GM19023 (cell line): ENCODE results near the gene TFRC.
"Not testable (repeated sequence)": the region's sequence is repeated elsewhere in the genome, so short reads cannot be mapped to it uniquely, and the experiment has no call there.

Source experiments
- ATAC-seq: cut with Tn5 transposase; IDR thresholded peaks from one replicate; pipeline ENCODE4 v1.9.1; 2021; ENCODE audit warnings: mild to moderate bottlenecking, moderate library complexity; ENCODE audit not compliant: unreplicated experiment

The TFRC gene

DNA sequence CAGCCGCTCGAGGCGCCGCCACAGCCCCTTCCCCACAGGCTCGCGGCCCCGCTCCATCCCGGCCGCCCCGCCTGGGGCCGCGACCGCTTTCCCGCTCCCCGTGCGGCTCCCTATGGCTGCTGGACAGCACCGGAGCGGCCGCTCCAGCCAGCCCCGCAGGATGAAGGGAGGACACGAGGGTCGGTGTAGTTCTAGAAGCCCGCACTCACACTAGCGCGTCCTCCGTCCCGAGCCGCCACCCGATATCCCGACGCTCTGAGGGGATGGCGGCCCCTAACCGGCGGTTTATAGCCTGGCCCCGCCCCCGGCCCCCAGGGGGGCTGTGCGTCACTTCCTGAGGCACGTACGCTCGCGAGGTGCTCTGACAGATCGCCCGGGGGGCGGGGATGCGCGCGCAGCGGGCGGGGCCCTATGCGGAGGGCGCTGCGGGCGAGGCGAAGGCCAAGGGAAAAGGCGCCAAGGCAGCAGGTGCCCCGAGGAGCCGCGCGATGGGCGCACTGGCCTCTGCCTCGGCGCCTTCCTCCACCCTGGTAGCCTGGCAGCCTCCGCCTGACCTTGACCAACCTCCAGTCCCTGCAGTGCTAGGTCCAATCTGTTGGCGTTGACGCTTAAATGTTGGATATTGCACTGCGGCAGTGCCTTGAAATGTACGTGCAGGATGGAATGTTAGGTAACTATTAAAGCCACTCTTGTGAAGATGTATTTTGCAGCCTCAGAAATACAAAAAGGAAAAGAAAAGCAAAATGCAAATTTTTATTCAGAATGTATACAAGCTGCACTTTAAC is at the start of gene TFRC:
Gene TFRC (minus strand): TSS at position 257 of the 785 bp plus-strand sequence. CDS start 4,991 bp downstream, outside the sequence.
- ATAC-seq, result peak; percentile 90

DNA sequence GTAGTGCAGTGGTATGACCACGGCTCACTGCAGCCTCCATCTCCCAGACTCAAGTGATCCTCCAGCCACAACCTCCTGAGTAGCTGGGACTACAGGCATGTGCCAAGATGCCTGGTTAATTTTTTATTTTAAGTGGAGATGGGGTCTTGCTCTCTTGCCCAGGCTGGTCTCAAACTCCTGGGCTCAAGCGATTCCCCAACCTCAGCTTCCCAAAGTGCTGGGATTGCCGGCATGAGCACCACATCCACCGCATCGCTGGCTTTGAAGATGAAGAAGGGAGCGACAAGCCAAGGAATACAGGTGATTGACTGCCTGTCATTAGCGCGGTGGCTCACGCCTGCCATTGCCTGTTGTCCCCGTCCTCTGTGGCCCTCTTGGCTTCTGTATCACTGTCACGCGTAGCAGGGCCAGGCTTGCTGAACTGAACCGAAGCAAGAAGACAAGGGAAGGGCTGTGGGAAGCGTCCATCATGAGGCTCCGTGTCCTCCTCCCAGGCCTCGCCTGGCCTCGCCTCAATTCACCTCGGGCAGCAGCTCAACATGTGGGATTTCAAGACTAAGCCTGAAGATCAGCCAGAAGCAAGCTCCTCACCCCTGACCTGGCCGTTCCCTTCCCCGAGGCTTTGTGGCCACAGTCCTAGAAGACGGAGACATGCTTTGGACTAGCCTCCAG is 46.4 kb upstream of the TFRC start:
- no peak for ATAC-seq

DNA sequence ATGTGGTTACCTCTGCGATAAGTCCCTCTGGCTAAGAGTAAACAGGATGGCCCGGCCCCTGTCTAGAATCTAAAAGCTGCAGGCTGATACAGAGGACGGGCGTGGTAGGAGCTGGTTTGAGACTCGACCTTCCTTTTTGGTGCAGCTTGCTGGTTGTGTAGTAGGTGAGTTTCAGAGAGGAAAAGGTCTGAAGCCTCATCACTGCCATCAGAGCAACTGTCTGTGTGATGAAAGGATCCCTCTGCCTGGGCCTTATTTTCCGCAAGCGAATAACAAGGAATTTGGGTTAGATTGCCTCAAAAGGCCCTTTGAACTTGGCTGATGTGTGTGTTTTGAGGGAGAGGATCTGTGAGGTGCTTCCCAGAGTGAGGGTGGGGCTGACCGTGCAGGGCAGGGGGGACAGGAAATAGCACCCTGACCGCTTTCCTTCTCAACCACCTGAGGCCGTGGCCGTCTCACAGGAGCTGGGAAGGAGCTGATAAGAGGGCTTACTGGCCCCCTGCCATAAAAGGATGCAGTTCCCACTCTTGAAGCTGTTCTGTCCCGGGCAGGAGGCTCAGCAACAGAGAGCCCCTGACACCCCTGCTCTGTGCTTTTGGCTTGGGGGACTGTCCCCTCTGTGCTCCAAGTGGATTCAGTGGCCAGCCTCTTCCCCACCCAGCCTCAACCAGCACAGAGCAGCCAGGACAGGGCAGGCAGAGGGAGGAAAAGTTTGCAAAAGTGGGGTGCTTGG is 45.6 kb upstream of the TFRC start:
- ATAC-seq, result no peak

DNA sequence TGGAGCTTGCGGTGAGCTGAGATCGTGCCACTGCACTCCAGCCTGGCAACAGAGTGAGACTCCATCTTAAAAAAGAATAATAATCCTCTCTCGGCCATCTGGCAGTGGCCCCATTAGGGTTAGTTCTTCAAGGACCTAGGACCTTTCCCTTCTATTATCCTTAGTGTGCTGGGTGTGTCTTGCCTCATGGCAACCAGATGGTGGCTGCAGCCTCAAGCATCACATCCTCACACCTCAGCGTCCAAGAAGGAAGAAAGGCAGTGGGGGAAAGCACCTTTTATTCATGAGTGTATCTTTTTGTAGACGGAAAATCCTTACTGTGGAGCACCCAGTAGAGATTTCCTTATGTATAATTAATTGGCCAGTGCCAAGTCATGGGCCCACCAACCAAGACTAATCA is 42.7 kb upstream of the TFRC start:
- ATAC-seq, result no peak

DNA sequence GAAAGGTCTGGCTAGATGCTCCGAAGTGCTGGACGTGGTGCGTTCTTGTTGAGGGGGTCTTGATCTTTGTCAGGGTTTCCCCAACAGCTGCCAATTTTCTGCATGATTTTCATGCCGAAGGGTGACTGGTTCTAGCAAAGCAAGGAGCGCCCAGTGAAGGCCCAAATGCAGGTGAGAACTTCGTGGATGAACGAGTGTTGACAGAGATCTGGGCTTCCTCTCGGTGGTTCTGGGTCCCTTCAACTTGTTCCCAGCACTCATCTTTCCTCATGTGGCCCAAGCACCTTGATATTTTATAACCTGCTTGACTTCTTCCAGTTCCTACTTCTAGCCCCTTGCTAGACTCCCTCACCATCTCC is 40.8 kb upstream of the TFRC start:
- no peak for ATAC-seq

- no peak for ATAC-seq
These were observed 40.3 kb upstream of the TFRC start for GRCh38 chr3:196122021-196122687.

- ATAC-seq, result no peak
These were observed 39.2 kb upstream of the TFRC start for GRCh38 chr3:196121066-196121465.

DNA sequence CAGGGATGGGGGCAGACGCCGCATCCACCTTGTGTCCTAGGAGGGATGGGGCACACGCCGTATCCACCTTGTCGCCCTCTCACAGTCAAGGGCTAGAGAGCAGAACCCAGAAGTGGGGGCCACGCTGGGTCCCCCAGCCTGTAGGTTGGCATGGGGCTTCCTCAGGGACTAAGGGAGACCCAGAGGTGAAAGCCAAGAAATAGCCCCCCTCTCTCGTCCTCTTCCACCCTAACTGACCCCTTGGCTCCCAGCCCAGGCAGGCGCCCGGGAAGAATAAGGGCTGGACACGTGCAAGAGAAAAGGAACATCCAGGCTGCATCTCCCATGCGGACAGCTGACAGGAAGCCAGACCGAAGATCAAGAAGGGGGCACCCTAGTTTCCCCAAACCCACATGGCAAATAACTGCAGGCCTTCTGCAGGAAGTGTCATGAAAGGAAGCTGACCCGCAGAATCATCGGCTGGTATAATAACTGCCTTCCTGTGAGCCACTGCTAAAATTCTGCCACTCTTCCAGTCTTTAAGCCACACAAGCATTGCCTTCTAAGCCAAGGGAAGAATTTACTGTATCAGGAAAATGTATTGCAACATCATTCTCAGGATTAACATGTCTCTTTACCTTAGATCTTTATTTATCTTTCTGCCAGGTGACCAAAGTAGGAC is 38.5 kb upstream of the TFRC start:
- no peak for ATAC-seq

DNA sequence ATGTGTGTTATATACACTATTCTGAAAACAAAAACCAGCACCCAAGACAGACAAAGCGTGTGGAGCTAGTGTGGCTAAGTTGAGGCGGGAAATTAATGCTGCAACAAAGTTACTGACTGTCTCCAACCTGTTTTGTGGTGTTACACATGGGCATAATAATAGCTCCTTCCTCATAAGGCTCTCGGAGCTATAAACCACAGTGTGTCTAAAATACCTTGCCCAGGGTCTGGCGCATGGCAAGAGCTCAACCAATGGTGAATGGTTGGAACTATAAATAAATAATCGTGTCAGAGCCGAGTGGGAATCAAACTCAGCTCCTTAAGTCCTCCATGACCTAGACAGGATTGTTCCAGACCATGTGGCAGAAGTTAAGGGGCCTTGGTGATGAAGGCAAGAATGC is 35.9 kb upstream of the TFRC start:
- no peak for ATAC-seq

GRCh38 chr3:196115678-196116083 is 33.8 kb upstream of the TFRC start:
- ATAC-seq, result peak; percentile 60

DNA sequence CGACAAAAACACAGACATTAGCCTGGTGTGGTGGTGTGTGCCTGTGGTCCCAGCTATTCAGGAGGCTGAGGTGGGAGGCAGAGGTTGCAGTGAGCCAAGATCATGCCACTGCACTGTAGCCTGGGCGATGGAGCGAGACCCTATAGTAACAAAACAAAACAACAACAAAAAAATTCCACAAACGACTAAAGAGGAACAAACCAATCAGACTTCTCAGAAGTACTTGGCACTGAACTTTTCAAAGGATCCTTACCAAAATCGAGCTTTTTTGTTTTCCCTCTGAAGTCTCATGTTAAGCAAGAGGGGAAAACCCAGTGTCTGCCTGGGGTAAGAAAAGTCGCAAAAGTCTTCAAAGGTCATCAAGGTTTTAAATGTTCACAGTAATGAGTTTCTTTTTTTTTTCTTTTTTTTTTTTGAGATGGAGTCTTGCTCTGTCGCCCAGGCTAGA is 30.1 kb upstream of the TFRC start:
- ATAC-seq, result no peak

DNA sequence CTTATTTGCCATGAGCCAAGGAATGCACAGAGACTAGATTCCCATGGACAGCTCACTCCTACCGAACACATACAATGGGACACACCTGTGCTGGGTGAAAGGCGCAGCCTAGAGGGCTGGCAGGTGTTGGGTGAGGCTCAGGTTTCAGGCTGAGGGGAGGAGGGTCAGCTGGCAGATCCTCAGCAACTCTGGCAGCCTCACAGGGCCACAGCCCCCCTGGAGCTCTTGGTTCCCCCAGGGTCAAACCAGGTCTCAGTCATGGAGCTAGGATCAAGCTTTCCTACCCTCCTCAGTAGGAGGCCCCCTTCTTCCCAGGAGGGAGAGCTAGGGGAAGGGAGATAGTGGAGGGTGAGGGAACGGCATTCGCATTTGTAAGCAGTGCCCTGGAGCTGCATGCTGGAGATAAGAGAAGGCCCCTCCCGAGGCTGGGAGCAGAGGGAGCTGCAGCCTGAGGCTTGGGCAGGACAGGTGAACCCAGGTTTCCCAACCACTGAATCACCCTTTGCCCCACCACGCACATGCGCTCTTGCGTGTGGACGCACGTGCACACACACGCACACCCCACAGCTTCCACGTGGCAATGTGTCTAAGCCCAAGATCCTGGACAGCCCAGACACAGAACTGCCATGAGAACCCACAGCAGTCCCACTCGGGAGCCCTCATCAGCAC is 26.3 kb upstream of the TFRC start:
- ATAC-seq, result no peak

GRCh38 chr3:196104707-196105106 is 22.8 kb upstream of the TFRC start:
- not testable (repeated sequence) for ATAC-seq

DNA sequence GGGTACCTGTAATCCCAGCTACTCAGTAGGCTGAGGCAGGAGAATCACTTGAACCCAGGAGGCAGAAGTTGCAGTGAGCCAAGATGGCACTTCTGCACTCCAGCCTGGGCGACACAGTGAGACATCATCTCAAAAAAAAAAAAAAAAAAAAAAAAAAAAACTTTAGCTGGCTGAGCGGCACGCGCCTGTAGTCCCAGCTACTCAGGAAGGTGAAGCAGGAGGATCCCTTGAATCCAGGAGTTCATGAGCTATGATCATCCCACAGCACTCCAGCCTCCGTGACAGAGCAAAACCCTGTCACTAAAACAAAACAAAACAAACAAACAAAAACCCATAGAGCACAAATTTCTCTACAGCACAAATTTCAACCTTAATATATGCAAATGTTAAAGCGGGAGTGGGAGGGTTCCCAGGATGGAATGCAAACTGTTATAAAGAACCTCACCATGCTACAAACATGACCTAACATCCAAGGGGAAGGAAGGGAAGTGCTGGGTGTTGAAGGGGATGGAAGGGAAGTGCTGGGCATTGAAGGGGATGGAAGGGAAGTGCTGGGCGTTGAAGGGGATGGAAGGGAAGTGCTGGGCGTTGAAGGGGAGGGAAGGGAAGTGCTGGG is 16.6 kb upstream of the TFRC start:
- not testable (repeated sequence) for ATAC-seq

- ATAC-seq, result no peak
These were observed 15.7 kb upstream of the TFRC start for GRCh38 chr3:196097373-196098154.

DNA sequence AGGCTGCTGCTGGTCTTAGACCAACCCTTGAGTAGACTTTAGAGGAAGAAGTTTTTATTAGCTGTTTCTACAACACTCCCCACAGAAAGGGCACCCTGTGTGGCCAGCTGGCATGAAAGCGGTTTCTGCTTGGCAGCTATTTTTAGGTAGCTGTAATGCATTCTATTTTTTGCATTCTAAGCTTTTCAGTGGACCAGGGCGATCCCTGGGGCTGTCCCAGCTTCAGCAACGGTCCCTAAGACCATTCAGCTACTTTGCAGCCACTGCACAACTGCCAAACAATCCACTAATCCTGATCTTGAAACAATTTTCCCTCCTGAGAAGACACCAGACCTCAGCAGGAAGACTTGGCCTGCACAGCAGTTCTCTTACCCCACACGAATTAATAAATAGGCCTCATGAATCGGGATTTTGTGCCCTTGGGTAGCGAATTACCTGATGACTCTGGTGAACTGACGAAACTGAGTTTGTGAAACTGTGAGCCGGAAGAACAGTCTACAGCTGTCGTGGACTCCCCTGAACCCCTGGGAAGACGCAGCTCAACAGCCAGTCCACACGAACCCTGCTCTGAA is 14.6 kb upstream of the TFRC start:
- ATAC-seq, result peak; percentile 71

- ATAC-seq, result no peak
These were observed 11.6 kb upstream of the TFRC start for GRCh38 chr3:196093317-196094111.

- ATAC-seq, result no peak
These were observed 6.0 kb upstream of the TFRC start for GRCh38 chr3:196087906-196088305.
